ENCODE data around the gene PLAC9.

PLAC9 gene

DNA sequence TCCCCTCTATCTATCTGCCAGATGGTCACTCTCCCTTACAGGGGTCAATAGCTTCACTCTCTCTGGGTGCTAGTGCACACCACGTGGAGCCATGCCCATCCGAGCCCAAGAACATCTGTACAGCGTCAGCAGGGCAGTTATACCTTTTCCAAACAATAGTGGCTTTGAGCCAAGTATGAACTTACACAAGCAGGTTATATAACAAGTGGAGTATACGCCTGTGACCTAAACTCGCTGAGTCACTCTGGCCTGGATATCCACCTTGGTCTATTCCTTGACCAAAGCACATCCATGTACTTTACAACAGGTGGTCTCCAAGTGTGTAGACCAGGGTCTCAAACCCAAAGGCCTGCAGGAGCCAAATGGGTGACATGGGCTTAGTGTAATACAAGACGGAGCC is 20.3 kb downstream of the PLAC9 start:
- TF ChIP-seq, protein P1, sequence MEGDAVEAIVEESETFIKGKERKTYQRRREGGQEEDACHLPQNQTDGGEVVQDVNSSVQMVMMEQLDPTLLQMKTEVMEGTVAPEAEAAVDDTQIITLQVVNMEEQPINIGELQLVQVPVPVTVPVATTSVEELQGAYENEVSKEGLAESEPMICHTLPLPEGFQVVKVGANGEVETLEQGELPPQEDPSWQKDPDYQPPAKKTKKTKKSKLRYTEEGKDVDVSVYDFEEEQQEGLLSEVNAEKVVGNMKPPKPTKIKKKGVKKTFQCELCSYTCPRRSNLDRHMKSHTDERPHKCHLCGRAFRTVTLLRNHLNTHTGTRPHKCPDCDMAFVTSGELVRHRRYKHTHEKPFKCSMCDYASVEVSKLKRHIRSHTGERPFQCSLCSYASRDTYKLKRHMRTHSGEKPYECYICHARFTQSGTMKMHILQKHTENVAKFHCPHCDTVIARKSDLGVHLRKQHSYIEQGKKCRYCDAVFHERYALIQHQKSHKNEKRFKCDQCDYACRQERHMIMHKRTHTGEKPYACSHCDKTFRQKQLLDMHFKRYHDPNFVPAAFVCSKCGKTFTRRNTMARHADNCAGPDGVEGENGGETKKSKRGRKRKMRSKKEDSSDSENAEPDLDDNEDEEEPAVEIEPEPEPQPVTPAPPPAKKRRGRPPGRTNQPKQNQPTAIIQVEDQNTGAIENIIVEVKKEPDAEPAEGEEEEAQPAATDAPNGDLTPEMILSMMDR (conservative IDR thresholded peaks at IDR 0.05): no peak
- H3K27ac ChIP-seq: no peak overlapping the region

DNA sequence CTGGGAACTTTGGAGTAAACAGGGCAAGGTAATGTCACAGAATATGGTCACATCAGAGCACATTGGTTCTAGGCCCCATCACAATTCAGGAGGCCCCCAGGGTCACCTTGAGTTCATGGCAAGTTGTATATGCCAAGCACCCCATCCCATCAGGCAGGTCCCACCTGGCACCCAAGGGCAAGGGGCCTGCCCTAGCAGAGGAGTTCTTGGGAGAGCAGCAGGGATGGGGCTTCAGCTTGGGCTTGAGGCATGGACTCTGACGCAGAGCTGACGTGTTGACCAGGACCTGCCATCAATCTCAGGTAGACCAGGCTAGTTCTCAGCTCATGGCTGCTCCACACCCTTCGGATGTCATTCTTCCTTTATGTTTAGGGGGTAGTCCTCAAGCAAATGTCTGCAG is 20.9 kb downstream of the PLAC9 start:
- H3K27ac ChIP-seq: no peak overlapping the region
- TF ChIP-seq, protein P1 (conservative IDR thresholded peaks at IDR 0.05): no peak

DNA sequence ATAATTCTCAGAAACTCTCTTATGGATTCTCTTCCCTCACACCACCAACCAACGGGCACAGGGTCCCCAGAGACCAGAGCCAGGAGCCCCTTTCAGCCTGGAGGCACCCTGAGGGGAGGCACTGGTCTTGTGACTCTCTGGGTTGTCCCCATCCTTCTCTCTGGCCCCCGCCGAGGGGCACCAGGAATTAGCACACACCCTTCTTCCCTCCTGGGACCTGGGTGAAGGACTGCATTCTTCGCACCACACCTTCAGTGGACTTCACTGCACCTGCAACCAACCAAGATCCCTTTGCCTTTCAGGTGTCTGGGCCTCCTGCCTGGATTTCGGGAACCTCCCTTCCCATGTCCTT is 22.1 kb downstream of the PLAC9 start:
- TF ChIP-seq, protein P1 (conservative IDR thresholded peaks at IDR 0.05): no peak

DNA sequence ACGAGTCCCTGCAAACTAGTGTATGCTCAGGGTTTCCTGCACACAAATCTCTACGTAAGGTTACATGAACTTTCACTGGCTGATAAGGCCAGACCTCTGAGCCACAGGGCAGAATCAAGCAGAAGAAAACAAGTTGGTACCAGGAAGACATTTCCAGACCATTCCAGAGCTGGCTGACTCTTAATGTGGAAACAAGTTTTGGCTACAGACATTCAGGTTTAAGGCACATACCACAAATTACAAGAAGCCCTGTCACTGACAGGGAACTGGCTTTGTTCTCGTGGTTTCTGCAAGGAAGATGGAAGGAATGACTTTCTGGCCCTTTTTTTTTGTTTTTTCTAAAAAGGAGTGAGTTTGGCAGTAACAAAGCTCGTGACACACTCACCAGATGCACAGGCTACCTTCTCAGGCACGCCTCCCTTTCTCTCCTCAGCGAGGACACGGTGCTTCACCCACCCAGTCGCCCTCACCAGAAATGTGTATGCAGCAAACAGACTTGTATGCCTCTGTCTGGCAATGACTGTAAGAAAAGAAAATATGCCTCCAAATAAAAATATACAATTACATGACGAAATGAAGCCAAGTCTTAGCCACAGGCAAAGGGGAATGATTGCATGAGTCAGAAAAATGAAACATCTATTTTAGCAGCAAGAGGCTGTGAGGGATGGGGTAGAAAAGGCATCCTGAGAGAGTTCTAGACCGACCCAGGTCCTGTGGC is 22.6 kb downstream of the PLAC9 start:
- TF ChIP-seq, protein P1 (conservative IDR thresholded peaks at IDR 0.05): no peak
- H3K27ac ChIP-seq: no peak overlapping the region

More for the DNA sequence above, 22.1 kb downstream of the PLAC9 start:
- H3K27ac ChIP-seq: no peak overlapping the region

DNA sequence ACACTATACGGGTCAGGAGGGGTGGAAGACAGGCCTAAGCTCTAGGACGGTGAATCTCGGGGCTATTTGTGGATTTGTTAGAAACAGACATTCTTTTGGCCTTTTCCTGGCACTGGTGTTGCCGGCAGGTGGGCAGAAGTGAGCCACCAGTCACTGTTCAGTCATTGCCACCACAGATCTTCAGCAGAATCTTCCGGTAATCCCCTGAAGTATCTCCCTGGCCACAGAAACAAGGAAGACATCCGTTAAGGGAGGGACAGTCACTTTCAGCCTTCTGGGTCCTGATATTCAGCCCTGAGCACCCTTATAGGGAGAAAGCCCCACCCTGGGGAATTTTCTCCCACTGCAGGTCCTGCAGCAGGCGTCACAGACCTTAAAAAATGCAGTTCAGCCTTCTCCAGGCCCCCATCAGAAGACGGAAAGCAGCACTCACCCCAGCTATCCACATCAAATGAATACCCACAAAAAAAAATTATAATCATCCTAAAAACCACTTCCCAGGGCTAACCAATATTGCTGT is 23.2 kb downstream of the PLAC9 start:
- H3K27ac ChIP-seq: no peak overlapping the region
- TF ChIP-seq, protein P1 (conservative IDR thresholded peaks at IDR 0.05): no peak

DNA sequence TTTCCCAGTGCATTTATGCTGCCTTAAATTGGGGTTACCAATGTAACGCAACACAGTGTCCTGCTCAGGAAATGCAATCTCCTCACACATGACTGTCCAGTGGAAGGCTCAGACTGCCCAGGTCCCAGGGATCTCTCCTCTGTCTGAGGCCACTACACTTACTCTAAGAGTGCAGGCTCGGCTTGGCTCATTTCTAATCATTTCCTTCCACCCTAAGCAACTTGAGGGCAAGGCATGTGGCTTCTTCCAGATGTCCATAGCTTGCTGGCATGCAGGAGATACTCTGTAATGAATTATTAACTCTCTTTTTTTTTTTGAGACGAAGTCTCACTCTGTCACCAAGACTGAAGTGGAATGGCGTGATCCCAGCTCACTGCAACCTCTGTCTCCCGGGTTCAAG is 23.7 kb downstream of the PLAC9 start:
- no peak overlapping the region for H3K27ac ChIP-seq
- TF ChIP-seq, protein P1 (conservative IDR thresholded peaks at IDR 0.05): no peak

DNA sequence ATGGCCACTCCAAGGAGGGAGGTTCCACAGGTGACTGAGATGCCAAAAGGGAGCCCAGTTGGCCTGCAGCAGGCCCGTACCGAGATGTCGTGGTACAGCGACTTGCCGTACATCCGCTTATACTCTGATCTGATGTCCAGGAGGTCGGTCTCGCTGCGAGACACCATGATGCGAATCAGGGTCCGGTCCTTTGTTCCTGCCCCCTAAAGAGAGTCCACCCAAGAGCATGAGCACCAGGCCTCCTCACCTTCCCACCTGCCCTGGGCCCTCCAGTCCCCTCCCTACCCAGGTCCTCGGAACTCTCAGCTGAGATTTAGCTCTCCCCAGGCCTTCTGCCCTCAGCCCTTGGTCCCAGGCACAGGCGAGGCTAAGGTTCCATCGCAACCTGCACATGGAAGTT is 25.0 kb downstream of the PLAC9 start:
- TF ChIP-seq, protein P1 (conservative IDR thresholded peaks at IDR 0.05): no peak
- H3K27ac ChIP-seq: no peak overlapping the region
